ENCODE results near the gene VWA5B1. TPM values are rescaled to one million over a fixed set of nuclear protein-coding genes. Genes with fewer than 3 reads are reported as not detected.

VWA5B1 gene
- total RNA-seq, 4 donors from 2014 or later: not detected

- WGBS, 2 donors: 42 to 70% methylated on average over 9 to 11 of the region's 17 CpGs
- no peak overlapping the region for H3K27ac ChIP-seq
- TF ChIP-seq EP300 (IDR thresholded peaks at IDR 0.05): no peak
- DNase-seq (ENCODE audit: low spot score in 2 of 2): no peak
- H3K4me1 ChIP-seq: peaks cover 0 to 20% (median 0%) of the 10 kb centered on the region in 4 donors
- peak overlapping the region in 1 of 4 donors; percentile 28 for H3K4me3 ChIP-seq
- peaks cover 0 to 64% of the 10 kb centered on the region in 2 donors for H3K27me3 ChIP-seq
- peaks cover 0 to 10% (median 0%) of the 10 kb centered on the region in 4 donors for H3K9me3 ChIP-seq
- no peaks in the 10 kb centered on the region for H3K36me3 ChIP-seq
Measured at GRCh38 chr1:20342294-20343148, 51.8 kb downstream of the VWA5B1 start.

- no peak for TF ChIP-seq POLR2A (IDR thresholded peaks at IDR 0.05)
- TF ChIP-seq EP300 (IDR thresholded peaks at IDR 0.05): no peak
- TF ChIP-seq CTCF (IDR thresholded peaks at IDR 0.05): no peak
- Histone ChIP-seq H3K9me3 (peaks cover 0 to 10% (median 0%) of the 10 kb centered on the region in 4 donors), H3K27ac (no peak overlapping the region), H3K27me3 (peaks cover 0 to 64% of the 10 kb centered on the region in 2 donors), H3K4me1 (peaks cover 0 to 20% (median 0%) of the 10 kb centered on the region in 4 donors), H3K36me3 (no peaks in the 10 kb centered on the region), H3K4me3 (peak overlapping the region in 1 of 4 donors; percentile 28)
- 3% methylated on average over 32 to 44 of the region's 59 CpGs for WGBS, 2 donors
- no peak for DNase-seq (ENCODE audit: low spot score in 2 of 2)
Measured at GRCh38 chr1:20343149-20343937, 52.7 kb downstream of the VWA5B1 start.

GRCh38 chr1:20343938-20344302, 53.2 kb downstream of the VWA5B1 start:
- TF ChIP-seq POLR2A (IDR thresholded peaks at IDR 0.05) (no peak), EP300 (IDR thresholded peaks at IDR 0.05) (no peak), CTCF (IDR thresholded peaks at IDR 0.05) (no peak)
- H3K36me3 ChIP-seq: no peaks in the 10 kb centered on the region
- H3K4me3 ChIP-seq: peak overlapping the region in 1 of 4 donors; percentile 28
- peaks cover 0 to 20% (median 0%) of the 10 kb centered on the region in 4 donors for H3K4me1 ChIP-seq
- H3K27ac ChIP-seq: no peak overlapping the region
- peaks cover 0 to 63% of the 10 kb centered on the region in 2 donors for H3K27me3 ChIP-seq
- no peak for DNase-seq (ENCODE audit: low spot score in 2 of 2)
- WGBS, 2 donors: 14 to 19% methylated on average over 10 of the region's 10 CpGs
- H3K9me3 ChIP-seq: peaks cover 0 to 10% (median 0%) of the 10 kb centered on the region in 4 donors

GRCh38 chr1:20344738-20345137, 54.1 kb downstream of the VWA5B1 start:
- Histone ChIP-seq H3K27ac (no peak overlapping the region), H3K9me3 (peaks cover 0 to 10% (median 0%) of the 10 kb centered on the region in 4 donors), H3K4me1 (peaks cover 0 to 20% (median 0%) of the 10 kb centered on the region in 4 donors), H3K4me3 (no peak overlapping the region), H3K27me3 (peaks cover 0 to 57% of the 10 kb centered on the region in 2 donors), H3K36me3 (no peaks in the 10 kb centered on the region)
- no peak for DNase-seq (ENCODE audit: low spot score in 2 of 2)
- WGBS, 2 donors: 44 to 49% methylated on average over 7 of the region's 7 CpGs
- no peak for TF ChIP-seq EP300 (IDR thresholded peaks at IDR 0.05)
- no peak for TF ChIP-seq POLR2A (IDR thresholded peaks at IDR 0.05)
- no peak for TF ChIP-seq CTCF (IDR thresholded peaks at IDR 0.05)

- DNase-seq (ENCODE audit: low spot score in 2 of 2): no peak
- H3K36me3 ChIP-seq: no peaks in the 10 kb centered on the region
- H3K27me3 ChIP-seq: peaks cover 0 to 50% of the 10 kb centered on the region in 2 donors
- WGBS, 2 donors: 76 to 81% methylated on average over 13 of the region's 13 CpGs
- TF ChIP-seq POLR2A (IDR thresholded peaks at IDR 0.05) (no peak), CTCF (IDR thresholded peaks at IDR 0.05) (no peak)
- no peak overlapping the region for H3K4me3 ChIP-seq
- H3K9me3 ChIP-seq: peaks cover 0 to 10% (median 0%) of the 10 kb centered on the region in 4 donors
- H3K27ac ChIP-seq: no peak overlapping the region
- peaks cover 0 to 20% (median 0%) of the 10 kb centered on the region in 4 donors for H3K4me1 ChIP-seq
Measured at GRCh38 chr1:20345419-20345818, 54.7 kb downstream of the VWA5B1 start.

All from tibial nerve (tissue), 4 donors.